ENCODE measurements around the gene DOCK9. TPM values are rescaled to one million over a fixed set of nuclear protein-coding genes. Genes with fewer than 3 reads are reported as not detected.

Gene DOCK9
- total RNA-seq, 1 donor from 2014 or later, result 88.4 TPM

- TF ChIP-seq POLR2AphosphoS5 (IDR thresholded peaks at IDR 0.05; ENCODE audit: insufficient read depth in 1 of 2, low read depth in 1 of 2) (no peak), CTCF (IDR thresholded peaks at IDR 0.05) (no peak), POLR2A (IDR thresholded peaks at IDR 0.05) (no peak)
- Histone ChIP-seq H3K4me1 (no peaks in the 10 kb centered on the region), H3K9me3 (no peaks in the 10 kb centered on the region), H3K27me3 (no peaks in the 10 kb centered on the region), H3K36me3 (no peaks in the 10 kb centered on the region), H3K27ac (no peak overlapping the region), H3K4me3 (no peak overlapping the region)
- DNase-seq (ENCODE audit: extremely low spot score in 2 of 2), result no peak
- intact Hi-C loops (cut with DNase I), result no loop called here
Measured at GRCh38 chr13:98988277-98988676, 10.4 kb upstream of the DOCK9 start.

GRCh38 chr13:98987275-98987674 lies 9.4 kb upstream of the DOCK9 start:
- Histone ChIP-seq H3K9me3 (no peaks in the 10 kb centered on the region), H3K27ac (no peak overlapping the region), H3K4me1 (no peaks in the 10 kb centered on the region), H3K4me3 (no peak overlapping the region), H3K27me3 (no peaks in the 10 kb centered on the region), H3K36me3 (no peaks in the 10 kb centered on the region)
- intact Hi-C loops (cut with DNase I), result no loop called here
- DNase-seq (ENCODE audit: extremely low spot score in 2 of 2), result no peak
- no peak for TF ChIP-seq POLR2A (IDR thresholded peaks at IDR 0.05)
- no peak for TF ChIP-seq POLR2AphosphoS5 (IDR thresholded peaks at IDR 0.05; ENCODE audit: insufficient read depth in 1 of 2, low read depth in 1 of 2)
- no peak for TF ChIP-seq CTCF (IDR thresholded peaks at IDR 0.05)

- TF ChIP-seq CTCF (IDR thresholded peaks at IDR 0.05) (no peak), POLR2A (IDR thresholded peaks at IDR 0.05) (no peak), POLR2AphosphoS5 (IDR thresholded peaks at IDR 0.05; ENCODE audit: insufficient read depth in 1 of 2, low read depth in 1 of 2) (no peak)
- no peaks in the 10 kb centered on the region for H3K9me3 ChIP-seq
- H3K36me3 ChIP-seq, result no peaks in the 10 kb centered on the region
- no peak overlapping the region for H3K4me3 ChIP-seq
- H3K27ac ChIP-seq, result no peak overlapping the region
- intact Hi-C loops (cut with DNase I), result no loop called here
- H3K27me3 ChIP-seq, result no peaks in the 10 kb centered on the region
- DNase-seq (ENCODE audit: extremely low spot score in 2 of 2), result no peak
- no peaks in the 10 kb centered on the region for H3K4me1 ChIP-seq
Measured at GRCh38 chr13:98986226-98986846, 8.5 kb upstream of the DOCK9 start.

GRCh38 chr13:98985591-98985990 lies 7.7 kb upstream of the DOCK9 start:
- H3K4me1 ChIP-seq, result no peaks in the 10 kb centered on the region
- intact Hi-C loops (cut with DNase I), result no loop called here
- H3K4me3 ChIP-seq, result no peak overlapping the region
- no peaks in the 10 kb centered on the region for H3K36me3 ChIP-seq
- TF ChIP-seq CTCF (IDR thresholded peaks at IDR 0.05), result no peak
- no peak for TF ChIP-seq POLR2AphosphoS5 (IDR thresholded peaks at IDR 0.05; ENCODE audit: insufficient read depth in 1 of 2, low read depth in 1 of 2)
- no peak for TF ChIP-seq POLR2A (IDR thresholded peaks at IDR 0.05)
- no peak for DNase-seq (ENCODE audit: extremely low spot score in 2 of 2)
- H3K27ac ChIP-seq, result no peak overlapping the region
- H3K9me3 ChIP-seq, result no peaks in the 10 kb centered on the region
- H3K27me3 ChIP-seq, result no peaks in the 10 kb centered on the region

- Histone ChIP-seq H3K27ac (no peak overlapping the region), H3K27me3 (no peaks in the 10 kb centered on the region)
Measured at GRCh38 chr13:98984983-98985382, 7.1 kb upstream of the DOCK9 start.

More at GRCh38 chr13:98984983-98985382, 7.1 kb upstream of the DOCK9 start:
- H3K36me3 ChIP-seq, result no peaks in the 10 kb centered on the region
- no peak overlapping the region for H3K4me3 ChIP-seq
- no peak for TF ChIP-seq POLR2AphosphoS5 (IDR thresholded peaks at IDR 0.05; ENCODE audit: insufficient read depth in 1 of 2, low read depth in 1 of 2)
- TF ChIP-seq CTCF (IDR thresholded peaks at IDR 0.05), result no peak
- no peak for TF ChIP-seq POLR2A (IDR thresholded peaks at IDR 0.05)
- intact Hi-C loops (cut with DNase I), result no loop called here
- no peak for DNase-seq (ENCODE audit: extremely low spot score in 2 of 2)
- no peaks in the 10 kb centered on the region for H3K9me3 ChIP-seq
- no peaks in the 10 kb centered on the region for H3K4me1 ChIP-seq
